ENCODE results near the gene ARID5B. TPM values are rescaled to one million over a fixed set of nuclear protein-coding genes. Genes with fewer than 3 reads are reported as not detected.

The ARID5B gene
- total RNA-seq, 2 donors from 2014 or later: 67.9 to 90.1 TPM

- Histone ChIP-seq H3K9me3 (no peaks in the 10 kb centered on the region), H3K36me3 (no peaks in the 10 kb centered on the region), H3K4me1 (replicated peaks) (peaks cover 27% of the 10 kb centered on the region), H3K27me3 (replicated peaks; ENCODE audit: insufficient read depth) (no peaks in the 10 kb centered on the region), H3K27ac (peak overlapping the region; percentile 34 to 61), H3K4me3 (no peak overlapping the region)
- TF ChIP-seq POLR2AphosphoS5 (IDR thresholded peaks at IDR 0.05) (no peak), POLR2A (IDR thresholded peaks at IDR 0.05) (no peak)
- TF ChIP-seq, protein P1, sequence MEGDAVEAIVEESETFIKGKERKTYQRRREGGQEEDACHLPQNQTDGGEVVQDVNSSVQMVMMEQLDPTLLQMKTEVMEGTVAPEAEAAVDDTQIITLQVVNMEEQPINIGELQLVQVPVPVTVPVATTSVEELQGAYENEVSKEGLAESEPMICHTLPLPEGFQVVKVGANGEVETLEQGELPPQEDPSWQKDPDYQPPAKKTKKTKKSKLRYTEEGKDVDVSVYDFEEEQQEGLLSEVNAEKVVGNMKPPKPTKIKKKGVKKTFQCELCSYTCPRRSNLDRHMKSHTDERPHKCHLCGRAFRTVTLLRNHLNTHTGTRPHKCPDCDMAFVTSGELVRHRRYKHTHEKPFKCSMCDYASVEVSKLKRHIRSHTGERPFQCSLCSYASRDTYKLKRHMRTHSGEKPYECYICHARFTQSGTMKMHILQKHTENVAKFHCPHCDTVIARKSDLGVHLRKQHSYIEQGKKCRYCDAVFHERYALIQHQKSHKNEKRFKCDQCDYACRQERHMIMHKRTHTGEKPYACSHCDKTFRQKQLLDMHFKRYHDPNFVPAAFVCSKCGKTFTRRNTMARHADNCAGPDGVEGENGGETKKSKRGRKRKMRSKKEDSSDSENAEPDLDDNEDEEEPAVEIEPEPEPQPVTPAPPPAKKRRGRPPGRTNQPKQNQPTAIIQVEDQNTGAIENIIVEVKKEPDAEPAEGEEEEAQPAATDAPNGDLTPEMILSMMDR (IDR thresholded peaks at IDR 0.05): no peak
- no peak for DNase-seq (ENCODE audit: low spot score)
- intact Hi-C loops (cut with DNase I): no loop called here
- 65% methylated on average over 8 of the region's 8 CpGs for WGBS
Observed at GRCh38 chr10:62075912-62076311, 174.4 kb downstream of the ARID5B start.

GRCh38 chr10:62076891-62077290 is 175.4 kb downstream of the ARID5B start:
- peak overlapping the region; percentile 60 to 61 for H3K27ac ChIP-seq

DNA sequence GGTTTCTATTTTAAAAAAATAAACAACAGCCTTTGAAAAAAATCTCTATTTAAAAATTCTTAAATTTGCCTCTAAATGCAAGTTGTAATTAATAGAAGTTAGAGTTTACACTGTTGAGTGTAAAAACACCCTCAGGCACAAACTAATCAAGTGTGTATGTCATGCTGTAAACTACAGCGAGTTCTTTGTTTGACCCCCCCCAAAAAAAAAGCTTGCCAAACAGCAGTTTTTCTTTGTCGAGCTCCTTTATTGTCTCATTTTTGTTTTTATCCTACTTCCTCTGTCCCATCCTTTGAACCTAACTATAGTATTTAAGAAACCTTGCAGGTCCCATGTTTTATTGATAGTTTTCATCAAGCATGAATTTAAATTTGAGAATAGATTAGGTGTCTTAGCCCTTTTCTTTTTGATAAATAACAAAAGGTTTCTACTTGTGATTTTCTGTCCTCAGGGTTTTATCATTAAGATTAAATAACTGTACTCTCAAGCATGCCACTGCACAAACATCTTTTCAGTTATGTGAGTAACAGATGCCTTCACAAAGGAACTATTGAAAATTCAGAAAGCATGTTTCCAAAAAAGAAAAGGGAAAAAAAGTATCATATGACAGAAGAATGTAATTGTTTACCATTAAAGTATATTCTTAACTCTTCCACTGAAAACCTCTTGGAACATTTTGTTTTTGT is 176.0 kb downstream of the ARID5B start:
- 16% methylated on average over 2 of the region's 2 CpGs for WGBS
- peaks cover 34% of the 10 kb centered on the region for H3K4me1 ChIP-seq (replicated peaks)
- H3K27me3 ChIP-seq (replicated peaks; ENCODE audit: insufficient read depth): no peaks in the 10 kb centered on the region
- H3K27ac ChIP-seq: peak overlapping the region; percentile 60 to 61
- intact Hi-C loops (cut with DNase I): no loop called here
- H3K36me3 ChIP-seq: no peaks in the 10 kb centered on the region
- DNase-seq (ENCODE audit: low spot score): no peak
- H3K9me3 ChIP-seq: no peaks in the 10 kb centered on the region
- TF ChIP-seq POLR2AphosphoS5 (IDR thresholded peaks at IDR 0.05): no peak
- TF ChIP-seq, protein P1 (IDR thresholded peaks at IDR 0.05): no peak
- TF ChIP-seq POLR2A (IDR thresholded peaks at IDR 0.05): no peak
- no peak overlapping the region for H3K4me3 ChIP-seq

More at GRCh38 chr10:62076891-62077290, 175.4 kb downstream of the ARID5B start:
- intact Hi-C loops (cut with DNase I): no loop called here
- WGBS: 35% methylated on average over 2 of the region's 2 CpGs
- H3K4me1 ChIP-seq (replicated peaks): peaks cover 28% of the 10 kb centered on the region
- H3K4me3 ChIP-seq: no peak overlapping the region
- no peaks in the 10 kb centered on the region for H3K27me3 ChIP-seq (replicated peaks; ENCODE audit: insufficient read depth)
- no peaks in the 10 kb centered on the region for H3K9me3 ChIP-seq
- TF ChIP-seq, protein P1 (IDR thresholded peaks at IDR 0.05): no peak
- TF ChIP-seq POLR2AphosphoS5 (IDR thresholded peaks at IDR 0.05) (peak; percentile 12), POLR2A (IDR thresholded peaks at IDR 0.05) (no peak)
- no peak for DNase-seq (ENCODE audit: low spot score)
- H3K36me3 ChIP-seq: no peaks in the 10 kb centered on the region

- H3K36me3 ChIP-seq: no peaks in the 10 kb centered on the region
- intact Hi-C loops (cut with DNase I): loop anchor here (5.0 kb wide), 1 partner anchor 33 kb away; no protein-coding TSS in a partner anchor
- H3K27me3 ChIP-seq (replicated peaks; ENCODE audit: insufficient read depth): no peaks in the 10 kb centered on the region
- peak overlapping the region in 1 of 2 donors; percentile 8 for H3K27ac ChIP-seq
- no peak overlapping the region for H3K4me3 ChIP-seq
- H3K4me1 ChIP-seq (replicated peaks): peaks cover 37% of the 10 kb centered on the region
- no peak for DNase-seq (ENCODE audit: low spot score)
- H3K9me3 ChIP-seq: no peaks in the 10 kb centered on the region
- WGBS: 98% methylated on average over 8 of the region's 8 CpGs
- no peak for TF ChIP-seq POLR2AphosphoS5 (IDR thresholded peaks at IDR 0.05)
- TF ChIP-seq, protein P1 (IDR thresholded peaks at IDR 0.05): no peak
- no peak for TF ChIP-seq POLR2A (IDR thresholded peaks at IDR 0.05)
Observed at GRCh38 chr10:62079885-62080559, 178.5 kb downstream of the ARID5B start.

Measured in prostate gland (tissue), 2 donors.